ENCODE results near the gene COX7A2. TPM values are rescaled to one million over a fixed set of nuclear protein-coding genes. Genes with fewer than 3 reads are reported as not detected.

COX7A2 gene, protein sequence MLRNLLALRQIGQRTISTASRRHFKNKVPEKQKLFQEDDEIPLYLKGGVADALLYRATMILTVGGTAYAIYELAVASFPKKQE
- total RNA-seq (2021), result 484 and 524 TPM in 2 replicates
- percentile 95 among the genes with signal in this experiment for Bru-seq, nascent RNA
- BruChase-seq, experiment 1, labeled RNA remaining after a 2-hour chase, result percentile 96 among the genes with signal in this experiment
- percentile 95 among the genes with signal in this experiment for BruChase-seq, experiment 2, labeled RNA remaining after a 6-hour chase
- long read RNA-seq, transcript COX7A2-206 (3 exons, 325 nt), result minor isoform, 8 of 660 reads
- long read RNA-seq, transcript COX7A2-202 (4 exons, 773 nt), result major isoform, 635 of 660 reads
- long read RNA-seq, partial matches to known transcripts, result 7 of 660 reads
- long read RNA-seq, other reads (novel, unspliced or antisense), result 7 of 660 reads

DNA sequence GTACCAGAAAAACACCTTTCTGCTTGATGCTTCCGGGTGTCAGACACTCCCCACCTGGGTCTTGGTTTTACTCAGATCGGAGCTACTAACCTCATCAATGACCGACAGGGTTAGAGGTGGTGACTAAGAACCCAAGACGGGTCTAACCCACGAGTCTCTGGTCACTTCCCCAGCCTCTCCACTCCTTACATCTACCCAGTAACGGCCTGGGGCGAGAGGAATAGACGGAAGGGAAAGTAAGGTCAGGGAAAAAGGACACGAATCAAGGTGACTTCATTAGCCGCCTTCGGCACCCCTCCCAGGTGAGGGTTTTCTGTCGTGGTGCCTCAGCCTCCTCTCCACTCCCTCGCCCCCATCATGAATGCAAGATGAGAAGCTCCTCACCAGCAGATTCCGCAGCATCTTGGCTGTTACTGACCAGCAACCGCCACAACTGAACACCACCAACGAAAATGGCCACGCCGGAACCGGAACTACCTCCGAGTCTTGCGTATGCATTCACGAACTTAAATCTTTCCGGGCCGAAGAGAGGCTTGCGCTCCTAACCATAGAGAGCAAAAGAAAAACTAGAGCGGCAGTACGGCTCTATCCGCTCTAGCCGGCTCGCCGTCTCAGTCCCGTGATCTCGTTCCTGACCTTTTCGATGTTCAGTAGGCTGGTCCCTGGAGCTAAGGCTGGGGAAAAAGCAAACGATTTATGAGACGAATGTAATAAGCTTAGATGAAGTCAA is at the start of gene COX7A2:
Gene COX7A2 (minus strand): TSS at position 469 of the 730 bp plus-strand sequence. CDS start 67 bp downstream, at position 402.
- no peaks in the 10 kb centered on the region for H3K9me3 ChIP-seq (ENCODE audit: insufficient read depth, low read depth)
- H3K79me2 ChIP-seq (ENCODE audit: low read depth), result peaks cover 40% of the 10 kb centered on the region
- TF ChIP-seq, protein P1, sequence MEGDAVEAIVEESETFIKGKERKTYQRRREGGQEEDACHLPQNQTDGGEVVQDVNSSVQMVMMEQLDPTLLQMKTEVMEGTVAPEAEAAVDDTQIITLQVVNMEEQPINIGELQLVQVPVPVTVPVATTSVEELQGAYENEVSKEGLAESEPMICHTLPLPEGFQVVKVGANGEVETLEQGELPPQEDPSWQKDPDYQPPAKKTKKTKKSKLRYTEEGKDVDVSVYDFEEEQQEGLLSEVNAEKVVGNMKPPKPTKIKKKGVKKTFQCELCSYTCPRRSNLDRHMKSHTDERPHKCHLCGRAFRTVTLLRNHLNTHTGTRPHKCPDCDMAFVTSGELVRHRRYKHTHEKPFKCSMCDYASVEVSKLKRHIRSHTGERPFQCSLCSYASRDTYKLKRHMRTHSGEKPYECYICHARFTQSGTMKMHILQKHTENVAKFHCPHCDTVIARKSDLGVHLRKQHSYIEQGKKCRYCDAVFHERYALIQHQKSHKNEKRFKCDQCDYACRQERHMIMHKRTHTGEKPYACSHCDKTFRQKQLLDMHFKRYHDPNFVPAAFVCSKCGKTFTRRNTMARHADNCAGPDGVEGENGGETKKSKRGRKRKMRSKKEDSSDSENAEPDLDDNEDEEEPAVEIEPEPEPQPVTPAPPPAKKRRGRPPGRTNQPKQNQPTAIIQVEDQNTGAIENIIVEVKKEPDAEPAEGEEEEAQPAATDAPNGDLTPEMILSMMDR (conservative IDR thresholded peaks at IDR 0.05), result no peak
- no peak for TF ChIP-seq EZH2 (IDR thresholded peaks at IDR 0.05; ENCODE audit: low read depth)
- H3K4me2 ChIP-seq, result peak within 1 kb of the TSS; percentile 86
- H4K20me1 ChIP-seq (ENCODE audit: insufficient read depth), result peaks cover 25% of the 10 kb centered on the region
- H3K9me2 ChIP-seq (ENCODE audit: insufficient read depth), result no peaks in the 10 kb centered on the region
- H2AFZ ChIP-seq, result peak within 1 kb of the TSS; percentile 94
- H3K27ac ChIP-seq, result peak within 1 kb of the TSS; percentile 82
- peak; percentile 84 to 93 for DNase-seq
- ChIA-PET POLR2A (ENCODE audit: unreplicated experiment) (interaction anchor here (0.5 to 0.7 kb wide), 6 partner anchors 10 to 1849 kb away, joined by 3 to 14 read pairs (median 6); partner anchors contain the start of gene DDX43), CTCF (interaction anchor here (0.6 to 1.0 kb wide), 3 partner anchors 54 to 303 kb away, joined by 5 to 6 read pairs (median 5); no protein-coding TSS in a partner anchor)
- peaks cover 24% of the 10 kb centered on the region for H3K4me1 ChIP-seq (replicated peaks; ENCODE audit: insufficient read depth)
- intact Hi-C loops (cut with micrococcal nuclease; ENCODE audit: unreplicated experiment), result loop anchor here (1.0 kb wide), 1 partner anchor 41 kb away; the partner anchor contains the start of gene TMEM30A
- H3K4me3 ChIP-seq, result peak within 1 kb of the TSS; percentile 84
- H3K27me3 ChIP-seq (ENCODE audit: insufficient read depth, low read depth), result no peaks in the 10 kb centered on the region
- H3F3A ChIP-seq (ENCODE audit: insufficient read depth, low read depth), result peaks cover 15% of the 10 kb centered on the region; the same call in 1 of the 2 replicates
- peaks cover 17% of the 10 kb centered on the region for H3K36me3 ChIP-seq (ENCODE audit: low read depth)
- TSS peak; percentile 66 for BruUV-seq (replicated peaks)

DNA sequence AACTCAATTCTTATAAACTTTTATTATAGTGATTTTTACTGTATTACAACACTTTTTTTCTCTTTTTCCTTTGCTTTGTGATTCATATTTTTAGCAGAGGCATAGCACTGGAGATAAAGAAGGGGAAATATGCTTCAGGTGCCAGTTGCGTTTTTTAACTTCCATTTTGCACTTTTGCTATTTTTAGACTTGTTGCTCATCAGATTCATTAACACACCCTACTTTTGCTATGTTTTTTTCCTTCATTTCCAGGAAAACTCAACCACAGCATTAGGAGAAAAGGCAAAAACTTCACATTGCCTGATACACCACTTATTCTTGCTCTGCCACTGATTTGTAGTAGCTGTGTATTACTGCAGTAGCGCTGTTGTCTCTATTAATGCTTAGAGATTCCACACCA is 49.0 kb upstream of the COX7A2 start:
- Histone ChIP-seq H3K27me3 (ENCODE audit: insufficient read depth, low read depth) (no peaks in the 10 kb centered on the region), H3K9me2 (ENCODE audit: insufficient read depth) (no peaks in the 10 kb centered on the region), H3K4me1 (replicated peaks; ENCODE audit: insufficient read depth) (peaks cover 12% of the 10 kb centered on the region), H3F3A (ENCODE audit: insufficient read depth, low read depth) (peaks cover 4% of the 10 kb centered on the region; the same call in 1 of the 2 replicates), H3K36me3 (ENCODE audit: low read depth) (no peaks in the 10 kb centered on the region), H4K20me1 (ENCODE audit: insufficient read depth) (no peaks in the 10 kb centered on the region), H2AFZ (no peak overlapping the region), H3K27ac (no peak overlapping the region), H3K79me2 (ENCODE audit: low read depth) (no peaks in the 10 kb centered on the region), H3K9me3 (ENCODE audit: insufficient read depth, low read depth) (no peaks in the 10 kb centered on the region), H3K4me2 (no peak overlapping the region), H3K4me3 (no peak overlapping the region)
- no TSS peak for BruUV-seq (replicated peaks)
- no peak for DNase-seq
- intact Hi-C loops (cut with micrococcal nuclease; ENCODE audit: unreplicated experiment), result loop anchor here (1.0 kb wide), 1 partner anchor 36 kb away; no protein-coding TSS in a partner anchor
- TF ChIP-seq, protein P1 (conservative IDR thresholded peaks at IDR 0.05), result no peak
- TF ChIP-seq EZH2 (IDR thresholded peaks at IDR 0.05; ENCODE audit: low read depth), result no peak
- ChIA-PET CTCF (no interaction called here), POLR2A (ENCODE audit: unreplicated experiment) (interaction anchor here (0.6 kb wide), 1 partner anchor 8 kb away, joined by 3 read pairs; the partner anchor contains the start of gene TMEM30A)

DNA sequence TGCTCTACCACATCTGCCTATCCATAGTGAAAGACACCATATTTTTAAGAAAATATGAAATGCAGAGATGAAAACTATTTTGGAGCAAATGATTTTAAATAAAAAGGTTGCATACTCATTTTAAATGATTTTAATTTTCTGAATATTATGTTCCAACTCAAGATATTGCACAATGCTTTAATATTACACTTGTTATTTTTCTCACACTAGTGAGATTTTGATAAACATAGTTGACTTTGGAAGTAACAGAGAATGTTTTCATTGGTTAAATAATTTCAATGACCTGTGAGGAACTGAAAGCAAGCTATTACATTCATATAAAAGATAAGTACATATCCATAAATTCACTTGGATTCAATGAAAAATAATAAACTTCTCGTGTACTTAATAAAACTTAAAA is 48.1 kb upstream of the COX7A2 start:
- Histone ChIP-seq H3K79me2 (ENCODE audit: low read depth) (peaks cover 8% of the 10 kb centered on the region; the same call in 1 of the 2 replicates), H3F3A (ENCODE audit: insufficient read depth, low read depth) (peaks cover 4% of the 10 kb centered on the region; the same call in 1 of the 2 replicates), H2AFZ (no peak overlapping the region), H3K27me3 (ENCODE audit: insufficient read depth, low read depth) (no peaks in the 10 kb centered on the region), H3K36me3 (ENCODE audit: low read depth) (no peaks in the 10 kb centered on the region), H3K27ac (no peak overlapping the region), H3K9me3 (ENCODE audit: insufficient read depth, low read depth) (no peaks in the 10 kb centered on the region), H3K4me1 (replicated peaks; ENCODE audit: insufficient read depth) (peaks cover 20% of the 10 kb centered on the region), H3K9me2 (ENCODE audit: insufficient read depth) (no peaks in the 10 kb centered on the region), H3K4me2 (no peak overlapping the region), H3K4me3 (no peak overlapping the region), H4K20me1 (ENCODE audit: insufficient read depth) (no peaks in the 10 kb centered on the region)
- no peak for DNase-seq
- no TSS peak for BruUV-seq (replicated peaks)
- intact Hi-C loops (cut with micrococcal nuclease; ENCODE audit: unreplicated experiment), result loop anchor here (1.0 kb wide), 1 partner anchor 35 kb away; no protein-coding TSS in a partner anchor
- ChIA-PET CTCF (no interaction called here), POLR2A (ENCODE audit: unreplicated experiment) (interaction anchor here (0.7 kb wide), 1 partner anchor 51 kb away, joined by 5 read pairs; no protein-coding TSS in a partner anchor)
- TF ChIP-seq EZH2 (IDR thresholded peaks at IDR 0.05; ENCODE audit: low read depth), result no peak
- TF ChIP-seq, protein P1 (conservative IDR thresholded peaks at IDR 0.05), result no peak
